ENCODE data around the gene KLHL10.
A peak's percentile ranks its signal among the peaks of the same experiment; 100 is the strongest.
"Not testable (repeated sequence)": the region's sequence is repeated elsewhere in the genome, so short reads cannot be mapped to it uniquely, and the experiment has no call there.

The KLHL10 gene

DNA sequence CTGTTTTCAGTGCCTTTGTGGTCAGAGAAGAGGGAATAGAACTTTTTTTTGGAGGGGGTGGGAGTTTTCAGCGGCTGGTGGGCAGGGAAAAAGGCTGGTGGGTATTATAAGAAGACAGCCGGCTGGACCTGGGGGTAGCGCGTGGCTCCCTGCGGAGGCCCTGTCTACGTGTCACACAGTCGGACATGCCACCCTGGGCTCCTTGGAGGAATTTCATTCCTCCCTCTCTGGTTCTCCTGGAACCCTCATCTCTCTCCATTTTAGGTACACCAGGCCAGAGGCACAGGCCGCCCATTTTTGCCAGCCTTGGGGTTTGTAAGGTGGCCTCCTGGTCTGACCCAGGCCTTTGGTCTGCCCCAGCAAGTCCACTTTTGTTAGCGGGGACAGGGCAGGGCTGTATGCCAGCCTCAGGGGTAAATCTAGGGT lies 23.9 kb upstream of the KLHL10 start:
- DNase-seq, result no peak

DNA sequence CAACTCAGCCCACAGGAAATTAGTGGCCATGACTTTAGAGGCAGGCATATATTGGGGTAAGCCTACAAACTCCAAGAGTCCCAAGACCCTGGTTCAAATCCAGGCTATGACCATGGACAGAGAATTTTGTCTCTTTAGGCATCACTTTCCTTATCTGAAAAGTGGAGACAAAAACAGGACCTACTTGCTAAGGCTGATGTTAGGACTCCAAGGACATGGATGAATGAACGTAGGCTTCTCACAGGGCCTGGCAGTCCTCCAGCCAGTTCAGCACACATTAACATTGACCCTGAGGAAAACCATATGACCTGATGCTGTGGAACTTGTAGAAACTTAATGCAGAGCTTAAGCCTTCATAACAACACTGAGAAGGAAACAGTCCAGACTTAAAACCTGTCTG lies 23.4 kb upstream of the KLHL10 start:
- DNase-seq, result no peak

DNA sequence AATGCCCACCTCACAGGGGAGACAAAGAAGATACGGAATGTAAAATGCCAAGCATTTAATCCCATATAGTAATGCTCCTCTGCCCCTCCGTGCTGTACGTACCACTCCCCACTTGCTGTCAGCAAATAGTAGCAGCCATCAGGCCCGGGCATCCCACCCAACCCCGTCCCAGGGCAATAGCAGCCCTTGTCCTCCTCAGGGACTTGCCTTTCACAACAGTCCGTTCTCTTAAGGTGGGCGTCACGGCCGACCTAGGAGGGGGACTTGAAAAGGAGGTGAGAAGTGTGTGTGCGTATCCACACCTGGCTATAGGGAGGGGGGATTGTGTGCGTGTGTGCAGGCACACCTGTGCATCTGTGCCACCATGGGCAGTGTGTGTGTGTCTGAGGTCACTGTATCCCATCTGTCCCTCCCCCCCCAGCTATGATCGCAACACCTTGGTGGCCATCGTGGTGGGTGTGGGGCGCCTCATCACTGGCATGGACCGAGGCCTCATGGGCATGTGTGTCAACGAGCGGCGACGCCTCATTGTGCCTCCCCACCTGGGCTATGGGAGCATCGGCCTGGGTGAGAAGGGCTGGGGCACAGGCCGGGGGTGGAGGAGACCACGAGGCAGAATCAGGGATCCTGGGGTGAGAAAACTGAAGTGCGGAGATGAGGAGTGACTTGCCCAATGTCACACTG lies 20.8 kb upstream of the KLHL10 start:
- DNase-seq, result no peak

DNA sequence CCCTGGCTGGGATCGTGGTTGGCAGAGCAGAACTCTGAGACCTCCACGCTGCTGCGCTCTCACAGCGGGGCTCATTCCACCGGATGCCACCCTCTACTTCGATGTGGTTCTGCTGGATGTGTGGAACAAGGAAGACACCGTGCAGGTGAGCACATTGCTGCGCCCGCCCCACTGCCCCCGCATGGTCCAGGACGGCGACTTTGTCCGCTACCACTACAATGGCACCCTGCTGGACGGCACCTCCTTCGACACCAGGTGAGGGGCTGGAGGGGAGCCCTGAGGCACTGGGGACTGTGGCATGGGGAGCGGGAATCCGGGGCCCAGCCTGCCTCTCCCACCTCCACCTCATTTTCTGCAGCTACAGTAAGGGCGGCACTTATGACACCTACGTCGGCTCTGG lies 19.6 kb upstream of the KLHL10 start:
- DNase-seq, result no peak

DNA sequence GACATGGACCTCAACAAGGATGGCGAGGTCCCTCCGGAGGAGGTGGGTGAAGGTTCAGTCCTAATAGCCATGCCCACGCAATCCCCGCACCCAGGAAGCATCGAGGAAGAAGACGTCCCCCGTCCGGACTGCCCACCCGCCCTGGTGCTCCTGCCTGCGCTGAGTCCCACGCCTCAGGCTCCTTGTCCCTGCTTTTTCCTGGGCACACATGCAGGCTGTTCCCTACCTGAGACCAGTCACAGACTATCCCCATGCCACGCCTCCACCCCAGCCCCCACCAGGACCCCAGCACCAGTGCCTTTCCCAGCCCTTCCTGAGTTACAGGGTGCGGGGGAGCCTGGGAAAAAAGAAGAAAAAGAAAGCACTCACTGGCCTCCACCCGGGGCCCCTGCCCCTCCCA lies 15.8 kb upstream of the KLHL10 start:
- no peak for DNase-seq

DNA sequence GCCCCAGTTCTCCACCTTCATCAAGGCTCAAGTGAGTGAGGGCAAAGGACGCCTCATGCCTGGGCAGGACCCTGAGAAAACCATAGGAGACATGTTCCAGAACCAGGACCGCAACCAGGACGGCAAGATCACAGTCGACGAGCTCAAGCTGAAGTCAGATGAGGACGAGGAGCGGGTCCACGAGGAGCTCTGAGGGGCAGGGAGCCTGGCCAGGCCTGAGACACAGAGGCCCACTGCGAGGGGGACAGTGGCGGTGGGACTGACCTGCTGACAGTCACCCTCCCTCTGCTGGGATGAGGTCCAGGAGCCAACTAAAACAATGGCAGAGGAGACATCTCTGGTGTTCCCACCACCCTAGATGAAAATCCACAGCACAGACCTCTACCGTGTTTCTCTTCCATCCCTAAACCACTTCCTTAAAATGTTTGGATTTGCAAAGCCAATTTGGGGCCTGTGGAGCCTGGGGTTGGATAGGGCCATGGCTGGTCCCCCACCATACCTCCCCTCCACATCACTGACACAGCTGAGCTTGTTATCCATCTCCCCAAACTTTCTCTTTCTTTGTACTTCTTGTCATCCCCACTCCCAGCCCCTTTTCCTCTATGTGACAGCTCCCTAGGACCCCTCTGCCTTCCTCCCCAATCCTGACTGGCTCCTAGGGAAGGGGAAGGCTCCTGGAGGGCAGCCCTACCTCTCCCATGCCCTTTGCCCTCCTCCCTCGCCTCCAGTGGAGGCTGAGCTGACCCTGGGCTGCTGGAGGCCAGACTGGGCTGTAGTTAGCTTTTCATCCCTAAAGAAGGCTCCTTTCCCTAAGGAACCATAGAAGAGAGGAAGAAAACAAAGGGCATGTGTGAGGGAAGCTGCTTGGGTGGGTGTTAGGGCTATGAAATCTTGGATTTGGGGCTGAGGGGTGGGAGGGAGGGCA lies 15.1 kb upstream of the KLHL10 start:
- DNase-seq, result no peak

DNA sequence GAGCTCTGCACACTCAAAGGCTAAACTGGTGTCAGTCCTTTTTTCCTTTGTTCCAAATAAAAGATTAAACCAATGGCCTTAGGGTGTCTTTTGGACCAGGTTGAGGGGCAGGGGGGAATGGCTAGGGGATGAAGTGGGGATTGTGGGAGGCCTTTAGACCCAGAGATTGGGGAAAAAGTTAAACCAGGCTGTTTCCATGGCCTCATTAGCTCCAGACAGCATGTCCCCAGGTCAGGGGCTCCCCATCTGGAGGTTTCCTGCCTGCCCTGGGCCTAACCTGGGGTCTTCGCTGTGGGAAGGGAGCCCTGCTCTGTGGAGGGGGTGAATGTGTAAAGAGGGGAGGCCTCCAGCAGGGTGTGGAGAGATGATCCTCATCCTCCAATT lies 14.5 kb upstream of the KLHL10 start:
- no peak for DNase-seq

DNA sequence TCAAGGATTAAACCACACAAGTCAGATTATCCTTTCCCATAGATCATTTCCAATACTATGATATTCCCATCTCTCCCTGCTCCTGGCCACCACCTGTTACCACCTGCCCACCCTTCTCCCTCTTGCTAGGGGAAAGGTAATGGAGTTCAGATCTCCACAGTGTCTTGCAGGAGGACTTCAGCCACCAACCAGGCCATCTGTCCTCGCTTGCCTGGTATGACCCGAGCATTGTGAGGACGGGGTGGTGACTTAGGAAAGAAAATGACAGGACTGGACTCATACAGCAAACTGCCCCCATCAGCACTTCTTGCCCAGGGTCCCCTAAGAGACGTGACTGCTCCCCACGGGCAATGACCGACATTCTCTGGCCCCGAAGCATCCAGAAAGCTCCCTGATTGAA lies 14.0 kb upstream of the KLHL10 start:
- no peak for DNase-seq

DNA sequence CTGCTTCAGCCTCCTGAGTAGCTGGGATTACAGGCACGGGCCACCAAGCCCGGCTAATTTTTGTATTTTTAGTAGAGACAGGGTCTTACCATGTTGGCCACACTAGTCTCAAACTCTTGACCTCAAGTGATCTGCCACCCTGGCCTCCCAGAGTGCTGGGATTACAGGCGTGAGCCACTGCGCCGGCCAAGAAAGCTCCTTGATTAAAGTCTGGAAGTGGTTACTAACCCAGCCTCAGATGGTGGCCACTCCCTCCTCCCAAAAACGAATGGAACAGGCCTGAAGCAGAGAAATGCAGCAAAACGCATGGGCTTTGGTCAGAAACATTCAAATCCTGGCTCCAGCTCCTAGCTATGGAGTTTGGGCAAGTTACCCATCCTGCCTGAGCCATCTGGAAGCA lies 13.5 kb upstream of the KLHL10 start:
- DNase-seq, result no peak

DNA sequence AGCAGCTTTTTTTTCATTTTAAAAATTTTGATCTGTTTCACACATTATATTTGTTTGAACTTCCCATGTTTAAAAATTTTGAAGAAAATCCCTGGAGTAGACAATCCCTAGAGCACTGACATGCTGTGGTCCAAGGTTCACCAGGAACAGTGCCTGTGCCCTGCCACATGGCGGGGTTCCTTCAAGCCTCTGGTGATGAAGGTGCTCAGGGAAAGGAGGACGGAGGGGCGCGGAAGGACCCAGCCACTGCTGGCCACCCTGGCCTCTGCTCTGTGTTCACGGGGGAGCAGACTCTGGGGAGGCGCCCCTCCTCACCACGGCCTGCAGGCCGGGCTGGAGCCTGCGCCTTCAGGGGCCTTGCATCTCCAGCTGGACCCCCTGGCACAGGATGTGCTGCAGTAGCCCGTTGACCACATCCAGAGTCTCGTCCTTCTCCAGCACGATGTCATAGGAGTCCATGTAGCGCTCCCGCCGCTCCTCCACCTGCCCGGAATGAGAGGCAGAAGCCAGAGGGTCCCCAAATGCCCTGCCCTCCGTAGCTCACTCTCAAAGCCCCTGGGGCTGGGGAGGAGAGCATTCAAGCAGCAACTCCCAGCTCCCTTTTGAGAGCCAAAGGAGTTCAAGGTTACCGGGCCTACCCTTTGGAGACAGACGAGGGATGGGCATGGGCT lies 12.3 kb upstream of the KLHL10 start:
- DNase-seq, result no peak

DNA sequence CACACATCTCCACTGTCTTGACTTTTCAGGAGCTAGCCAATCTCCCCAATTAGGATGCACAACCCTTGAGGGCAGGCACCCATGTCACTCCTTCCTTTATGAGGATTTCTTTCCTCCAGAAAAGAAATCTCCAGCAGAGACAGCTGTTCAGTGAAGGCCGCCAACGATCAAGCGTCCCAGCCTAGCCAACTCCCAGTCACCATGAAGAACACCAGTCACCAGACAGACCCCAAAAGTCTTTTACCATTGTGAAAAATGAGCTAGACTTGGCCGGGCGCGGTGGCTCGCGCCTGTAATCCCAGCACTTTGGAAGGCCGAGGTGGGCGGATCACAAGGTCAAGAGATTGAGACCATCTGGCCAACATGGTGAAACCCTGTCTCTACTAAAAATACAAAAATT lies 7.7 kb upstream of the KLHL10 start:
- not testable (repeated sequence) for DNase-seq

DNA sequence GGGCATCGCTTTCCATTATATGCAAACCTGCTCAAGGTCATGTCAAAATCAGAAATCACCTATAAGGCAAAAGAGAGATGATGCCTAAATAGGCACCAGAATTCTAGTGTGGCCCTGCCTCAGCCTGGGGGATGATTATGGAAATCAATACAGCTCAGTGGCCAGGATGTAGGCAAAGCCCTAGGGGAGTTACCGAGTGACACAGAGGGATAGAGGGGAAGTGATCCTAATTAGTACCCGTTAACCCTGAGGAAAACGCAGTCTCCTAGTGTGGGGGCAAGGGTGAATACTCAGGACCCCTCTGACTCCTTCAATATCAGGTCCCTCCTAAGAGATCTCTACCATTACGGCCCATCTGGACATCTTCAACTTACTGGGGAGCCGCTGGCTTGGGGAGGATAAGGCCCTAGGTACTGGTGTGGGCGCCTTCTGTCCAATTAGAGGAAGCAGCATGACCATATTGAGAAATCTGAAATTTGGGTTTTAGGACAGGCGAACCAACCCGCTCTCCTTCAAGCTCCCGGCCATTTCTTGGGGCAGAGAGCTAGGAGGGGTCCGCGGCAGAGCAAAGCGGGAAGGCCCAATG lies 2.3 kb upstream of the KLHL10 start:
- no peak for DNase-seq

DNA sequence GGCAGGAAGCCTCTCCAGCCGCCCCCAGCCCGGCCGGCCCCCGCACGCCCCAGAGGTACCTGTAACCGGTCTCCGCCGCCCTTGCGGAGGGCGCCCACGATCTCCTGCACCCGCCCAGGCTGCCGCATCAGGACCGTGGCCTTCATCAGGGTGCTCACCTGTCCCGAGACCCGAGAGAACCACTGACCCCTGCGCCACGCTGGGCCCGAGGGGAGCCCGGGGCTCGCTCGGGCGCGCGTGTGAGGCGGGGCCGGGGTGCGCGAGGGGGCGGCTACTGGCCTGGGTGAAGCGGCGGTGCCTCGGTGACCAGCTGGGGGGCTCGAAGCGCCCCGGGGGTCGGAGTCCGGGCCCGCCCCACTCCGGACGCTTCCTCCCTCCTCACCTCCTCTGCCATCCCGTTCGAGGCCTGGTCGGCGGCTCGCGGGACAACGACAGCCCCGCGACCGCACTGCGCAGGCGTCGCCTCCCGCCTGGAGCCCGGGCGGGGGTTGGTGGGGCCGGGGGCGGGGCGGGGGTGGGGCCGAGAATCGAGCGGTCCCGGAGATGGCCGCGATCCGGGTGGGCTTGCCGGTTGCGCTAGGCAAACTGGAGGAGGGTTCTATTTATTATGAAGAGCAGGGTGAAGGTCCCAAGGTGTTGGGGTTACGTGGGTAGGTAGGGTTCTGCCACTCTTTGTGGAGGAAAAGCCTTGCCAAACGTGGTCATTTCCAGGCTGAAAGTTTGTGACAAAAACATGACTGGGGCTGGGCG lies 1.6 kb upstream of the KLHL10 start, which contains the start of gene NT5C3B:
Gene NT5C3B (minus strand): TSS at position 433 of the 750 bp plus-strand sequence. CDS start 39 bp downstream, at position 394.
- peak; percentile 45 for DNase-seq

DNA sequence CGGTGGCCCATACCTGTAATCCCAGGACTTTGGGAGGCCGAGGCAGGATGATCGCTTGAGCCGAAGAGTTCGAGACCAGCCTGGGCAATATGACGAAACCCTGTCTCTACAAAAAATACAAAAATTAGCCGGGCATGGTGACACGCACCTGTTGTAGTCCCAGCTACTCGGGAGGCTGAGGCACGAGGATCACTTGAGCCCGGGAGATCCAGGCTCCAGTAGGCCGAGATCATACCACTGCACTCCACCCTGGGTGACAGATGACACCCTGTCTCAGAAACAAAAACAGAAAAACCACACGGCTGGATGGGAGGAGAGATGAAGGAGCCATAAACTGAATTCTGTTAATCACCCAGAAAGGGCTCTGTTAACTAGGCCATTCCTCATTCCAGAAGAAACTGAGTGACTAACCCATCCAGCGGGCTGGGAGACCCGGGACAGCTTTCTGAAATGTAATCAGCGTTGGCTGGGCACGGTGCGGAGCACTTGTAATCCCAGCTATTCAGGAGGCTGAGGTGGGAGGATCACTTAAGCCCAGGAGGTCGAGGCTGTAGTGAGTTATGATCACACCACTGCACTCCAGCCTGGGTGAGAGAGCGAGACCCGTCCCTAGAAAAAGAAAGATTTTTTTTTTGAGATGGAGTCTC lies 952 bp upstream of the KLHL10 start:
- DNase-seq, result no peak

DNA sequence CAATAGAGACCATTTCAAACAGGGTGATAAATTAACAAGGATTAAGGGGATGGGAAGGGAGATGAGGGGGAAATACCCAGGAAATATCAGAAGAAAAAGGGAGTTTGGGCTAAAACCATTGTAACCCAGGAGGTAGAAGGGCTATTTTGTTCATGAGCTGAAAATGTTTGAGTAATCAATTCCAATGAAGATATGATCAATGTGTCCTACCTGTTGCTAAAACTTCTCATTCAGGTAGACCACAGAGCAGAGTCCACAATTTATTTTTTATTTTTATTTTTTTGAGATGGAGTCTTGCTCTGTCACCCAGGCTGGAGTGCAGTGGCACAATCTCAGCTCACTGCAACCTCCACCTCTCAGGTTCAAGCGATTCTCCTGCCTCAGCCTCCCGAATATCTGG lies 1.8 kb downstream of the KLHL10 start:
- DNase-seq, result not testable (repeated sequence)

DNA sequence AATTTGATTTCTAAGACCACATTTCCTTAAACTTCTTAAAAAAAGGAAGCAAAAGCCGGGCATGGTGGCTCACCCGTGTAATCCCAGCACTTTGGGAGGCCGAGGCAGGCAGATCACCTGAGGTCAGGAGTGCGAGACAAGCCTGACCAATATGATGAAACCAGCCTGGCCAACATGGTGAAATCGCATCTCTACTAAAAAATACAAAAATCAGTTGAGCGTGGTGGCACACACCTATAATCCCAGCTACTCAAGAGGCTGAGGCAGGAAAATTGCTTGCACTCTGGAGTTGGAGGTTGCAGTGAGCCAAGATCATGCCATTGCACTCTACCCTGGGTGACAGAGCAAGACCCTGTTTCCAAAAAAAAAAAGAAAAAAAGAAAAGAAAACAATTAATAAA lies 3.2 kb downstream of the KLHL10 start:
- DNase-seq, result not testable (repeated sequence)

DNA sequence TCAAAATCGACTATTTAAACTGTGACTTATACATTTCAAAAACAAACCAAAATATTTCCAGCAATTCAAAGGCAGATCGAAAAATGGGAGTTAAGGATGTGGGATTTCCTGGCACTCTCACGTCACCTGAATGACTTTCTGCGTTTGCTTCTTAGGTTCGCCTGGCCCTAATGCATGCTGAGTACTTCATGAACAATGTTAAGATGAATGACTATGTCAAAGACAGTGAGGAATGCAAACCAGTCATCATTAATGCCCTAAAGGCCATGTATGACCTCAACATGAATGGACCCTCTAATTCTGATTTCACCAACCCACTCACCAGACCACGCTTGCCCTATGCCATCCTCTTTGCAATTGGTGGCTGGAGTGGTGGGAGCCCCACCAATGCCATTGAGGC lies 7.3 kb downstream of the KLHL10 start:
- DNase-seq, result no peak

DNA sequence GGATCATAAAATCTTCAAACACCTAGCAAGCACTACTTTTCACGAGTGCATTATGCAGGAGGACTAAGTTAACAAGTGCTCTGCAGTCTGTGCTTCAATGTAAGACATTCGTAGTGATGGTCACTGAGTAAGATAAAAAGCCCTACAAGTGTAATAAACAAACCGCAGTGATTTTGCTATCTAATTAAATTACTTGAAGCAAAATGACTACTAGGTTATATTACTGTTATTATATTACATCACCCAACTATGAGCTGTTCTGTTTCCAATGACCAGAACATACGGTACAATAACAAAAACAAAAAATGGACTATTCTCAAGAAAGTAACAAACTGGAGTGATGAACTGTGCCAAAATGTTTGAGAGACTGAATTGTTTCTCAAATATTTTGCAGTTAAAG lies 11.2 kb downstream of the KLHL10 start:
- no peak for DNase-seq

DNA sequence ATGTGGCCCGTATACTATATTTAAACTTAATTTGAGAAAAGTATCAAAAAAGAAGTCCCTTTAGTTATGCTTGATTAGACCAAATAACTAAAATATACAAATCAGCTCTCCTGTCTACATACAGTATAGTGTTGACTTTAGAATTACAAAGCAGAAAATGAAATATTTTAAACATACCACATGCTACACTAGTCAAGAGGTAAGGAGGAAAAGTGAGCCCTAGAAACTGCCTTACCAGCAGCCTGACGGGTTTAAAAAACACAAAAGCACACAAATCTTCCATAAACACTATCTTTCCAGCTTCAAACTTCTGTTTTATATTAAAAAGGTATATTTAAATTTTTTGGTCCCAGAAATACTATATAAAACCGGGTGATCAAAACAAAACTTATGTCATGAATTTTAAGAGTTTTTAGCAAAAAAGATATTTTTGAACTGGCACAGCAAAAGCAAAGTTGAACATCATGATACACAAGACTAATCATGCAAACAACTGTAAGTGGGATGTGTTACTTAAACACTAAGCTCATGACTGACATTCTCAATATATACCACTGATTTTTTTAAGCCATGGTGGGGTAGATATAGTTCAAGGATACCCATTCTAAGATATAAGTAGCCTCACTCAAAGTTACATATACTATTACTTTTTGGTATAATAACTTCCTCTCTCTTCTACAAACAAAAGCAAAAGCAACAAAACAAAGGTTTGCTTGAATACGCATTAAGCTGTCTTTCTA lies 11.8 kb downstream of the KLHL10 start:
- DNase-seq, result no peak

DNA sequence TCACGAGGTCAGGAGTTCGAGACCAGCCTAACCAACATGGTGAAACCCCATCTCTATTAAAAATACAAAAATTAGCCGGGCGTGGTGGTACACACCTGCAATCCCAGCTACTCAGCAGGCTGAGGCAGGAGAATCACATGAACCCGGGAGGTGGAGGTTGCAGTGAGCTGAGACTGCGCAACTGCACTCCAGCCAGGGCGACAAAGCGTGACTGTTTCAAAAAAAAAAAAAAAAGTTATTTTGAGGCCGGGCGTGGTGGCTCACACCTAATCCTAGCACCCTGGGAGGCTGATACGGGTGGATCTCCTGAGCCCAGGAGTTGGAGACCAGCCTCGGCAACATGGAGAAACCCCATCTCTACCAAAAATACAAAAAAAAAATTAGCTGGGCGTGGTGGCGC lies 13.8 kb downstream of the KLHL10 start:
- not testable (repeated sequence) for DNase-seq

DNA sequence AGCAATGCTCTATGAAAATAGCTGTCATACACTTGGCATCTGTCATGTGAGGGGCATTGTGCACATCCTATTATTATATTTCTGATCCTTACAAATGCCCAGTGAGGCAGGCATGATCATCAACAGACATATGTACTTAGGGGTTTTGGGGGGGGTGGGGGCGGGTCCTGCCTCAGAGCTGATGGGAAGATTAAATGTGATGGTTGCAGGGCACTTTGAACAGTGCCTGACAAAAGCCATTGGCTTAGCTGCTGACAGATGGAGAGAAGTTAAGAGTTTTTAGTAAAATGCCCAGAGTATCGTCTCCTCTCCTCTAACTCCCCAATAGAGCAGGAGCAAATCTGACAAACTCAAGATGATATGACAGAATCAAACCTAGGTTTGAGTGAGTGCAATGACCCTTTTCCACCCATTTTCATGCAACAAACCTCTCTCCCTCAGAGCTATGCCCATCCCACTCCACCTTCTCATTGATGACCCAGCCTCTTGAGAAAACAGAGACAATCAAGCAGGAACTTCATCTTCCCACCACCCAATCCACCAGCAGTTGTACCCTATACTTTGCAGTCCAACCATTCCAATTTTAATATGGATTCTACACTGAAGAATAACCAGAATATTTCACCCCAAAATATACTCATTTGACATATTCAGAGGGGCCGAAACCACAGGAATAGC lies 22.8 kb downstream of the KLHL10 start:
- DNase-seq, result no peak
